Neural crest cell (in vitro differentiated cells): ENCODE measurements around the gene CDHR4. TPM values are rescaled to one million over a fixed set of nuclear protein-coding genes. Genes with fewer than 3 reads are reported as not detected.

Source experiments
- DNase-seq: peaks from one replicate; pipeline ENCODE4 v3.0.0; 2021; ENCODE audit warnings: low read depth, mixed read lengths, low spot score
- H3K27ac Mint-ChIP-seq: one replicate; pipeline ENCODE4 v1.8.0; 2021; ENCODE audit warnings: mild to moderate bottlenecking, mixed read lengths; ENCODE audit not compliant: unreplicated experiment
- H3K27me3 Mint-ChIP-seq: 2 replicates; pipeline ENCODE4 v1.8.0; 2021; ENCODE audit warnings: low read depth, mild to moderate bottlenecking, mixed read lengths
- H3K36me3 Mint-ChIP-seq: 2 replicates; pipeline ENCODE4 v1.8.0; 2021; ENCODE audit warnings: low read depth, mild to moderate bottlenecking, mixed read lengths
- H3K4me1 Mint-ChIP-seq: 2 replicates; pipeline ENCODE4 v1.8.0; 2021; ENCODE audit warnings: mixed read lengths
- H3K4me3 Mint-ChIP-seq: one replicate; pipeline ENCODE4 v1.8.0; 2021; ENCODE audit warnings: mild to moderate bottlenecking, mixed read lengths
- H3K9me3 Mint-ChIP-seq: 2 replicates; pipeline ENCODE4 v1.8.0; 2021; ENCODE audit warnings: mixed read lengths
- total RNA-seq: library from RNA; stranded (reverse); gene quantifications from 2 replicates; pipeline ENCODE4 v1.2.1, GENCODE V29; 2021
- TF ChIP-seq, protein P1 (sequence below): fragments of 200-600 bp; sonication (generic); conservative IDR thresholded peaks from 2 replicates; pipeline ENCODE4 v1.5.0; 2021; ENCODE audit warnings: antibody characterized with exemption, mild to moderate bottlenecking

CDHR4 gene
- total RNA-seq, 1 donor from 2014 or later, result 0.12 TPM

DNA sequence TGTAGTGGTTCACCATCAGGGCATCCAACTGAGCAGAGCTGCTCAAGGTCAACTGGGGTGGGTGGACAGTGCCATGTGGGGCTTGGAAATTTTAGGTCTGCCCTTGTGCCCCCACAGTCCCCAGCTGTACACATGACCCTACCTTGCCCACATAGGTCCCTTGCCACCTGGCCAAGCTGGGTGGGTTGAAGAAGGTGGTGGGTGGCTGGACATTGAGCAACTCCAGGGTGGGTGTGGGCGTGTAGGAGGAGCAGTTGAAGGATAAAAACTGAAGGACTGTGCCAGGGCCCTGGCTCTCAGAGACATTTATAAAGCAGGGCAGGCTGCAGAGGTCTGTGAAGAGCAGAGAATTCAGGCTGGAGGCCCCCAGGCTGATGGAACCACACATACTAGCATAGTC lies 568 bp downstream of the CDHR4 start:
- H3K4me1 Mint-ChIP-seq, result peaks cover 22% of the 10 kb centered on the region
- no peaks in the 10 kb centered on the region for H3K36me3 Mint-ChIP-seq
- H3K9me3 Mint-ChIP-seq, result no peaks in the 10 kb centered on the region
- peaks cover 23% of the 10 kb centered on the region for H3K27me3 Mint-ChIP-seq
- TF ChIP-seq, protein P1, sequence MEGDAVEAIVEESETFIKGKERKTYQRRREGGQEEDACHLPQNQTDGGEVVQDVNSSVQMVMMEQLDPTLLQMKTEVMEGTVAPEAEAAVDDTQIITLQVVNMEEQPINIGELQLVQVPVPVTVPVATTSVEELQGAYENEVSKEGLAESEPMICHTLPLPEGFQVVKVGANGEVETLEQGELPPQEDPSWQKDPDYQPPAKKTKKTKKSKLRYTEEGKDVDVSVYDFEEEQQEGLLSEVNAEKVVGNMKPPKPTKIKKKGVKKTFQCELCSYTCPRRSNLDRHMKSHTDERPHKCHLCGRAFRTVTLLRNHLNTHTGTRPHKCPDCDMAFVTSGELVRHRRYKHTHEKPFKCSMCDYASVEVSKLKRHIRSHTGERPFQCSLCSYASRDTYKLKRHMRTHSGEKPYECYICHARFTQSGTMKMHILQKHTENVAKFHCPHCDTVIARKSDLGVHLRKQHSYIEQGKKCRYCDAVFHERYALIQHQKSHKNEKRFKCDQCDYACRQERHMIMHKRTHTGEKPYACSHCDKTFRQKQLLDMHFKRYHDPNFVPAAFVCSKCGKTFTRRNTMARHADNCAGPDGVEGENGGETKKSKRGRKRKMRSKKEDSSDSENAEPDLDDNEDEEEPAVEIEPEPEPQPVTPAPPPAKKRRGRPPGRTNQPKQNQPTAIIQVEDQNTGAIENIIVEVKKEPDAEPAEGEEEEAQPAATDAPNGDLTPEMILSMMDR, result no peak
- DNase-seq, result no peak
- no peak overlapping the region for H3K27ac Mint-ChIP-seq
- no peak overlapping the region for H3K4me3 Mint-ChIP-seq

DNA sequence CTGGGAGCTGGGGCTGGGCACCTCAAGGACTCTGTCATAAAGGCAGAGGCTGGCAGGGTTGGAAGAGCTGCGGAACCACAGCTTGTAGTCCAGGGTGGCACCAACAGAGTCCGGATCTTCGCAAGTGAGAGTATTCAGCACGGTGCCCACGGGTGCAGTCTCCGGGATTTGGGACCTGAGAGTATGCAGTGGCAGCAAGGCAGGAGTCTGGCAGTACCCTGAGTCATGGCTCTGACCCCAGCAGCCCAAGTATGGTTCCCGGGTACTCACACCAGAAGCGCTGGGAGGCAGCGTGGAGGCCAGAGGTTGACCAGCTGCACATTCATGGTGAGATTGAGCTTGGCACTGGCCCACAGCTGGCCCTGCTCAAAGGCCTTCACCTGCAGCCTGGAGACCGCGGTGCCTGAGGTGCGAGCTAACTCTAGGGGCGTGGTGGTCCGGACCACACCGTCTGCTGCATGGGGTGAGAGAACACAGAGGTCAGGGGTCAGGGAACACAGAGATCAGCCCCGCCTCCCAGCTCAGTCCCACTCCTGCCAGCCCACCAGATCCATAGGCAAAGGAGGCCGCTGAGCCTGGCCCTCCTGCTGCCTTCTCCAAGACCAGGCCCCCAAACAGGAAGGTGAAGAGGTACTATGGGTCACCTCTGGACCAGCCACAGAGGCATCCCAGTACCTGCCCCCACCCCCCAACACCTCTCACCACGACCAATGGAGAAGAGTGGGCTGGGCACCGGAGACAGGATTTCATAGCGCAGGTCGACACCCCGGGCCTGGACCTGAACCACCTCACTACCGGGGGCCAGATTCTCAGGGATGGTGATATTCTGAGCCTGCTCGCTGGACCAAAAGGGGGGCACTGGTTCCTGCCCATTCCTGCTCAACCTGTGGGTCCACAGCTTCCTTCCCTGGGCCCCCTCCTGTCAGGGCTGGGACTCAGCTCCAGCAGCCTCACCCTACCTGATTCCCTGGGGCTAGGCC lies 4.5 kb downstream of the CDHR4 start:
- Mint-ChIP-seq H3K36me3 (no peaks in the 10 kb centered on the region), H3K27me3 (no peaks in the 10 kb centered on the region), H3K4me3 (no peak overlapping the region), H3K27ac (no peak overlapping the region), H3K4me1 (peaks cover 8% of the 10 kb centered on the region), H3K9me3 (no peaks in the 10 kb centered on the region)
- TF ChIP-seq, protein P1, result no peak
- no peak for DNase-seq

DNA sequence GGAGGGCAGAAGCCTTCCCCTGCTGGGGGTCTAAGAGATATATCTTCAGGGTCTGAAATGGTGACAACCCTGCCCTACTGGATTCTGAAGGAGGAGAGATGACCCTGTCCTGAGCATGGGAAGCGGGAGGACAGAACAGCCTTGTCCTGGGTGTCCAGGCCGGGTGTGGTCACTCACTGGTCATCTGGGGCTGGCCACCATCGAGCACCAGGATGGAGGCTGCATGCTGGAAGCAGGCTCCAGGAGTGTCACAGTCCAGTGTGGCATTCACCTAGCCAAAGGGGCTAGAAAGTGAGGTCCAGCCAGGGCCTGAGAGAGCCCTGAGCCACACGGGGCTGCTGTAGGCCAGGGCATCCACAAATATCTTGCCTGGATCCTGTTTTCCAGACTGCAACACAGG lies 5.2 kb downstream of the CDHR4 start:
- H3K9me3 Mint-ChIP-seq, result no peaks in the 10 kb centered on the region

DNA sequence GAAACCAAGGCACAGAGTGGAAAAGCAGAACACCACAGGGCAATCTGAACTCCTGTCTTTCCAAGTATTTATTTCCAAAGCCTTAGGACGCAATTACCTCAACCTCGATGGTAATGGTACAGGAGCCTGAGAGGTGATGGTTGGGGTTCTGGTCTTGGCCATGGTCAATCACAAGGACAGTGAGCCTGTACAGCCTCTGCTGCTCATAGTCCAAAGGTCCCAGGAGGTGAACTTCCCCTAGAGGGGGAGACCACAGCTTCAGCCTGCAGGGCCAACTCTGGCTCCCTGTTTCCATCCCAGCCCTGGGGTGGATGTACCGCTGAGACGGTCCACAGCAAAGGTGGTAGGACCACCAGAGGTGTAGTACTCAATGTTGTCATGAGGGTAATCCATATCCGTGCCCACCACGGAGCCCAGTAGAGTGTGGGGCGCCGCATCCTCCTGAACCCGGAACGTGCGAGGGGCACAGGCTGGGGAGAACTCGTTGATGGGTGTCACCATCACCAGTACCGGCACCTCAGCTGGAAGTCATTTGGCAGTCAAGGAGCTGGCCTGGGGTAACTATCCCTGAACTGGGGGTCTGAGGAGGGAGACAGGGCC lies 6.1 kb downstream of the CDHR4 start:
- no peak overlapping the region for H3K27ac Mint-ChIP-seq
- no peaks in the 10 kb centered on the region for H3K27me3 Mint-ChIP-seq
- DNase-seq, result no peak
- no peaks in the 10 kb centered on the region for H3K9me3 Mint-ChIP-seq
- TF ChIP-seq, protein P1, result no peak
- no peak overlapping the region for H3K4me3 Mint-ChIP-seq
- H3K36me3 Mint-ChIP-seq, result no peaks in the 10 kb centered on the region
- peaks cover 15% of the 10 kb centered on the region for H3K4me1 Mint-ChIP-seq

More for the DNA sequence above, 5.2 kb downstream of the CDHR4 start:
- Mint-ChIP-seq H3K27me3 (no peaks in the 10 kb centered on the region), H3K4me3 (no peak overlapping the region), H3K27ac (no peak overlapping the region), H3K36me3 (no peaks in the 10 kb centered on the region), H3K4me1 (peaks cover 15% of the 10 kb centered on the region)
- TF ChIP-seq, protein P1, result no peak
- no peak for DNase-seq

DNA sequence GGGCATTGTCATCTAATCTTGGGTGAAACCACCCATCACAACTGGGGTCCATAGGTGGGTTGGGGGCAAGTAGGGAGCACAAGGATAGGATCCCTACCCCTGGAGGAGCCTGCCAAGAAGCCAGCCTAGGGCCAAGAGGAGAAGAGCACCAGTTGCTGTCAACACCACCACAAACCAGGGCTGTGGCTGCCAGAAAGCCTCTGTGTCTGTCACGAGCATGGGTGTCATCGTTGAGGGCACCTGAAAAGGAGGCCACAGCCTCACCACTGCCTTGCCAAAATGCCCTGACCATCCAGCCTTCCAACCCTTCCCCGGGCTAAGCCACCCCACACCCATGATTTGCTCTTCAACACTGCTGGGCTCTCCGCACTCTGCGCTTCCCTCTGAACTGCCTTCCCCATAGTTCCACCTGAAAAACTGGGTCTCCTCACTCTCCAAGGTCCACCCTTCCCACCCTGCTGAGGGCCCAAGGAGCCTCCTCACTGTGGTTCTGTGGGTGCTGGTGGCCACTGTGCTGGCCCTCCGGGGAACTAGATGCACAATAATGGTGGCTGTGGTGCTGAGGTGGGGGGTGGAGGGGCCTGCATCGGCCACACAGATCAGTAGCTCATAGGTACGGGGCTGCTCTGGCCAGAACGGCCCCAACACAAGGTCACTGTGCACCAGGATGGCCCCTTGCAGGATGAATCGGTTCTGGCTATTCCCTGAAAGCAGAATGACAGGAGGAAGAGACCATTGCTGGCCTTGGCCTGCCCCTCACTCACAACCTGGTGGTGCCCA lies 7.1 kb downstream of the CDHR4 start:
- Mint-ChIP-seq H3K9me3 (no peaks in the 10 kb centered on the region), H3K27me3 (no peaks in the 10 kb centered on the region), H3K27ac (no peak overlapping the region), H3K36me3 (no peaks in the 10 kb centered on the region), H3K4me1 (peaks cover 15% of the 10 kb centered on the region), H3K4me3 (no peak overlapping the region)
- no peak for DNase-seq
- TF ChIP-seq, protein P1, result no peak
